HG03103 (cell line): ENCODE results near the gene WSB1.
"Not testable (repeated sequence)": the region's sequence is repeated elsewhere in the genome, so short reads cannot be mapped to it uniquely, and the experiment has no call there.

Experiments
- ATAC-seq: cut with Tn5 transposase; IDR thresholded peaks from one replicate; pipeline ENCODE4 v1.9.1; 2021; ENCODE audit warnings: low read depth; ENCODE audit not compliant: unreplicated experiment

WSB1 gene

DNA sequence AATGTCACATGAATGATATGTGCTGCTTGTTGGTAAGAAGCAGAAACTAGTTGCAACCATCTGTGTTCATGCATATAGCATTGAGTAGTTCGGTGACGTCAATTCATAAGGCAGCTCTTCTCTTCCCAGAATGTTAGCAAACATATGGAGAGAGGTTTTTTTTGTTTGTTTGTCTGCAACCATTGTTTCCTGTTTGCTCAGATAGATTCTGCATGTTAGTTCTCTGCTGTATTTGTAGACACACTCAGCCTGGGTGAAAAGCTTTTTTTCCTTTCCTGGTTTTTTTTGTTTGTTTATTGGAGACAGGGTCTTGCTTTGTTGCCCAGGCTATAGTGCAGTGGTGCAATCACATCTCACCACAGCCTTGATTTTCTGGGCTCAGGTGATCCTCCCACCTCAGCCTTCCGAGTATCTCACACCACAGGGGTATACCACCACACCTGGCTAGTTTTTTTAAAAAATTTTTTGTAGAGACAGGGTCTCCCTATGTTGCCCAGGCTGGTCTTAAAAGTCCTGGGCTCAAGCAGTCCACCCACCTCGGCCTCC is 16.7 kb downstream of the WSB1 start:
- ATAC-seq = no peak

DNA sequence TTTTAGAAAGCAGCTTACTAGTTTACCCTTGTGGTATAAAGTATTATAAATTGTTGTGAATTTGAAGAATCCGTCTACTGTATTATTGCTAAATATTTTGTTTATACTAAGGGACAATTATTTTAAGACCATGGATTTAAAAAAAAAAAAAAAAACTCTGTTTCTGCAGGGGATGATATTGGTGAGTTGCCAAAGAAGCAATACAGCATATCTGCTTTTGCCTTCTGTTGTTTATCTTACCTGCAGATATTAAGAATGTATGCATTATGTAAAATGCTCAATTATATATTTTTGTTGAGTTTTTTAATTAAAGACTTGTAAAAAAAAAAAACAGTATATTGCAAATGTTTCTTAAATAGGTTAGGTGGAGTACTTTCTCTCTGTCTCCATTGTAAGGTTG is 19.4 kb downstream of the WSB1 start:
- ATAC-seq = no peak

- no peak for ATAC-seq
These were observed 21.4 kb downstream of the WSB1 start for GRCh38 chr17:27315322-27315721.

DNA sequence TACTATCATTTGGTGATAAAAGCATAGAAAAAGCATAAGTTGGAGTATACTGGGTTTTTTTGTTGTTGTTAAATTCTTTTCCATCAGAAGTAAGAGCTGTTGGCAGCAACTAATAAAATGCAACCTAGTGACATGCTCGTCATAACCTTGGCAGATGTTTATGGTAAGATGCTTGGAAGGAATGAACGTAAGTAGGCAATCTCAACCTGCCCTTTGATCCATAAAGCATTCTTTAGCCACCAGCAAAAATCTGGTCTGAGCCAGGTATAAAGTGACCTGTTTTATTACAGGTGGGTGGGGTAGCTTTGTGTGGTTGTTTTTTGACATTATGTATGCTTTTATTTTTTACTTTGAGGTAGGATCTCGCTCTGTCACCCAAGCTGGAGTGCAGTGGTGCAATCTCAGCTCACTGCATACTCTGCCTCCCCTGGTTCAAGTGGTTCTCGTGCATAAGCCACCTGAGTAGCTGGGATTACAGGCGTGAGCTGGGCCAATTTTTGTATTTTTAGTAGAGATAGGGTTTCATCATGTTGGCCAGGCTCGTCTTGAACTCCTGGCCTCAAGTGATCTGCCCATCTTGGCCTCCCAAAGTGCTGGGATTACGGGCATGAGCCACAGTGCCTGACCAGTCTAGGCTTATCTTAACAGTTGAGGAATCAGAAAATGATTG is 22.0 kb downstream of the WSB1 start:
- no peak for ATAC-seq

DNA sequence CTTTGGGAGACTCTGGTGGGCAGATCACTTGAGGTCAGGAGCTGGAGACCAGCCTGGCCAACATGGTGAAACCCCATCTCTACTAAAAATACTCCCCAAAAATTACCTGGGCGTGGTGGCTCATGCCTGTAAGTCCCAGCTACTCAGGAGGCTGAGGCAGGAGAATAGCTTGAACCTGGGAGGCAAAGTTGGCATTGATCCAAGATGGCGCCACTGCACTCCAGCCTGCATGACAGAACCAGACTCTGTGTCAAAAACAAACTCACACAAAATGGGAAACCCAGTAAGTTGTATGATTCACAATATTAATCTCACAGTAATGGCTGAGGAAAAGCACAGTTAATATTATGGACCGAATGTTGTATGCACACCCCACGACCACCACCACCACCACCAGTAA is 24.3 kb downstream of the WSB1 start:
- no peak for ATAC-seq

- ATAC-seq = no peak
These were observed 24.7 kb downstream of the WSB1 start for GRCh38 chr17:27318633-27319032.

GRCh38 chr17:27319541-27320221 is 25.8 kb downstream of the WSB1 start:
- no peak for ATAC-seq

DNA sequence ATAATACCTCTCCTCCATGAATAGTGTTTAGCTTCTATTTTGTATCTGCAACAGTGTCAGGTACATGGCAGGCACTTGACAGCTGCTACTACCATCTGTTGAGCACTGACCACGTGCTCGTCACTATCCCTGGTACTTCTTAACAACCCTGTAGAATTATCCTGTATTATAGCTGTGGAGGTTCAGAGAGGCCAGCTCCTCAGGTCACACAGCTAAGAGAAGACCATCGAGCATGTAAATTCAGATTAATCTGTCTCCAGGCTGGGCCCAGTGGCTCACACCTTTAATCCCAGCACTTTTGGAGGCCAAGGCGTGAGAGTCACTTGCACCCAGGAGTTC is 26.3 kb downstream of the WSB1 start:
- no peak for ATAC-seq

DNA sequence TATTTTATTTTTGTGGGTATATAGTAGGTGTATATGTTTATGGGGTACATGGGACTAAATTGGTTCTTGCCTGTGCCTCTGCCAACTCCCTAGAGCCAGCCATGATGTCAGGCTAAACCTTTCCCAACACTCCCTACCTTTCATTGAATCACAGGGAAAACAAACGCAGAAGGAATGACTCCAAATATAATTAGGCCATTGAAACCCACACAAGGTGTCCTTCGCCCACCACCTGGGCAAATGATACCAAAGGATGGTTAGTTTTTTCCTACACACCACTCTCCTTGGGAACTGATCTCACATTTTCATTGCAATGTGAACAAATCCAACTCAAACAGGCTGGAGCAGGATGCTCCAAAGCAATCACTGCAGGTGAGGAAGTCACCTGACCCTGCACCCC is 27.5 kb downstream of the WSB1 start:
- ATAC-seq = no peak

- no peak for ATAC-seq
These were observed 28.1 kb downstream of the WSB1 start for GRCh38 chr17:27322026-27322425.

DNA sequence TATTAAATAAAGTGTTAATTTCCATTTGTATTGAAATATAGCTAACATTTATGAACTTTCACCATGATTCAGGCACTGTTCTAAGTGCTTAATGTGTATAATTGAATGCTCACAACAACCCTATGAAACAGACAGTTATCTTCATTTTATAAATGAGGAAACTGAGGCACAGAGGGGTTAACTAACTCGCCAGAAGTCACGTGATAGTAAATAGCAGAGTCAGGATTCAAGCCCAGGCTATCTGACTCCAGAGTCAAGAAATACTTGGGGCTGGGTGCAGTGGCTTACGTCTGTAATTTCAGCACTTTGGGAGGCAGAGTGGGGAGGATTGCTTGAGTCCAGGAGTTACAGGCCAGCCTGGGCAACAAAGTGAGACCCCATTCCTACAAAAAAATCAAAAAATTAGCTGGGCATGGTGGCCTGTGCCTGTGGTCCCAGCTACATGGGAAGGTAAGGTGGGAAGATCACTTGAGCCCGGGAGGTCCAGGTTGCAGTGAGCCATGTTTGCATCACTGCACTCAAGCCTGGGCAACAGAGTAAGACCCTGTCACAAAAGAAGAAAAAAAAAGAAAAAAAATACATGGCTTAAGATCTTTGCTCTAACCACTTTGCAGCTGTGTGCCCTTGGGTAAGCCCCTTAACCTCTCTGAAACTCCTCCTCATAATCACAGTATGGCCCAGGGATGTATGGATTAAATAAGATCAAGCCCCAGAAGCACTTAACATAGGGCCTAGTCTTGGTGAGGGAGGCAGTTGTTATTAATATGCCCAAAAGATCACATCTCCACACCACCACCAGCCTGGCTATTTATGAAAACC is 29.0 kb downstream of the WSB1 start:
- no peak for ATAC-seq

GRCh38 chr17:27323538-27324215 is 29.8 kb downstream of the WSB1 start:
- no peak for ATAC-seq

- no peak for ATAC-seq
These were observed 30.9 kb downstream of the WSB1 start for GRCh38 chr17:27324771-27325339.

GRCh38 chr17:27326051-27326450 is 32.1 kb downstream of the WSB1 start:
- ATAC-seq = no peak

- ATAC-seq = no peak
These were observed 32.7 kb downstream of the WSB1 start for GRCh38 chr17:27326585-27326984.

DNA sequence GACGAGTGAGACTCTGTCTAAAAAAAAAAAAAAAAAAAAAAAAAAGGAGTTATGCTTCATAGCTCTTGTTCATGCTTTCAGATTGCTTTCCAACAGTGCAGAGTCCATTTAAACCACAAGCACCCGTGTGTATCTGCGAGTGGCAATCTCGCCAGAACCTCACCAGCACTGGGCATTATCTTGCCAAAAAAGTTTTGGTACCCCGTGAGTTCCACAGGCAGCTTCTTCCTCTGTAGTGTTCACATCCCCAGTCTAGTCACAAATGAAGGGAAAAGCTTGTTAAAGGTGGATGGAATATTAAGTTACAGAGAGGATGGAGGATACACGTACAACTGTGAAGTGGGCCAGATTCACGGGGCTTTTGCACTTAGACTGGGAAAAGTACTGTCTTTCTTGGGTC is 33.5 kb downstream of the WSB1 start:
- ATAC-seq = no peak

- no peak for ATAC-seq
These were observed 34.0 kb downstream of the WSB1 start for GRCh38 chr17:27327871-27328270.

DNA sequence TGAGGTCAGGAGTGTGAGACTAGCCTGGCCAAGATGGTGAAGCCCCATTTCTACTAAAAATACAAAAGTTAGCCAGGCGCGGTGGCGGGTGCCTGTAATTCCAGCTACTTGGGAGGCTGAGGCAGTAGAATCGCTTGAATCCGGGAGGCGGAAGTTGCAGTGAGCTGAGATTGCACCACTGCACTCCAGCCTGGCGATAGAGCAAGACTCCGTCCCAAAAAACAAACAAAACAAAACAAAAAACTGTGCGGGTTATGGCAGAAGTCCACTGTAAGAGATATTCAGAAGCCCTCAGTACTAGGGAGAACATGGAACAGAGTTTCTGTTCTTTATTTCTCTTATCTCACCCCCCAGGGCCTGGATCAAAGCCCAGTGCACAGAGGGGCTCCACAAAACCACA is 34.8 kb downstream of the WSB1 start:
- ATAC-seq = not testable (repeated sequence)

DNA sequence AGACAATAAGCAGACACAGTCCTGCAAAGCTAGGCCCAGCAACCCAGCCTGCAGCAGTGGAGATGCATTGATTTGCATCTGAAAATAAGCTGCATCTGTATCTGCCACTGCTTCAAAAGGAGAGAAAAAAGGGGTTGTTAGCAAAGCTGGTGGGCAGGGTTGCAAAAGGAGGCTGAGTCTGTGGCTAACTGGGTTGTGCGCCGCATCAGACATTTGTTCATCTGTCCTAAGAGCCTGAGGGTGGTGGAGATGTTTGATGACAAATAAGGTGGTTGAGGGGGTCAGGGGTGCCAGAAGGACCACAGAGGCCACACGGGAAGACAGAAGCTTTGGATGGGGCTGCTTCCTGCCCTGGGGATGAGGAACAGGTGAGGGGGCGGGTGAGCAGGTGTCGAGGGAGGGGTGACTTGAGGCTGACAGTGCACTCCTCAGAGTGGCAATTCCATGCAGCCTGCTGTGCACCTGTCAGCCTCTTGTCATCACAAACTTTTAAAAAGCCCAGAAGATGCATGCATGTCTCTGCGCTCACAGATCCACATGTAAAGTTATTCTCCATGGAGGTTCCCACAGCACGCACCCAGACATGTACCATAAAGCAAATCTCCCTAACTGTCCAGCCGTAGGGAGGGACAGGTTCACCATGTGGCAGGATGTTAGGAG is 35.4 kb downstream of the WSB1 start:
- no peak for ATAC-seq

DNA sequence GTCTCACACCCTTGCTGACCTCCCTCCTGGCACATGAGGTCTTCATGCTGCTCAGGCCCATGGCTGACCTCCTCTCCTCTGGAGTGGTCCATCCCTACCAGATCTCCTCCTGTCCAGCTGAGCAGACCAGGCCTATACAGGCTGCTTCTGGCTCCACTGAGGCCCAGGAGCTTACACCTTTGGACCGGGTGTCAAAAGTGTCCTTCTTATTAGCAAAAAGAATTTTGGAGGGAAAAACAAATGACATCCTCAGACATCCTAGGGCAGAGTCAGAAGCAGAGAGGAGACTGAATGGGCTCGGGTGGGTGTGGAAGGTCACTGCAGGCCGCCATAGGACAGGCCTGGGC is 38.1 kb downstream of the WSB1 start:
- ATAC-seq = no peak
